NCI-H1092 (cell line): Measurements from ENCODE around the gene SSH3.

Source experiments
- DNase-seq: peaks from one replicate; lab custom pipeline; 2025; lab: John Stamatoyannopoulos, UW

Gene SSH3

GRCh38 chr11:67293090-67293489 lies 10.2 kb upstream of the SSH3 start:
- no peak for DNase-seq

GRCh38 chr11:67295846-67296245 lies 7.5 kb upstream of the SSH3 start:
- no peak for DNase-seq

GRCh38 chr11:67298786-67299185 lies 4.5 kb upstream of the SSH3 start:
- no peak for DNase-seq

GRCh38 chr11:67299471-67300191 lies 3.7 kb upstream of the SSH3 start:
- DNase-seq: no peak

- no peak for DNase-seq
These were observed 3.0 kb upstream of the SSH3 start for GRCh38 chr11:67300256-67300755.

- DNase-seq: no peak
These were observed 2.5 kb upstream of the SSH3 start for GRCh38 chr11:67300756-67301312.

GRCh38 chr11:67301313-67301921 lies 1.9 kb upstream of the SSH3 start:
- DNase-seq: no peak

- DNase-seq: no peak
These were observed 1.3 kb upstream of the SSH3 start for GRCh38 chr11:67301951-67302516.

GRCh38 chr11:67302571-67303131 lies 679 bp upstream of the SSH3 start:
- DNase-seq: no peak

GRCh38 chr11:67303835-67304411 lies 593 bp downstream of the SSH3 start:
- DNase-seq: no peak

- no peak for DNase-seq
These were observed 1.3 kb downstream of the SSH3 start for GRCh38 chr11:67304511-67305113.

- no peak for DNase-seq
These were observed 3.6 kb downstream of the SSH3 start for GRCh38 chr11:67306769-67307544.

- DNase-seq: no peak
These were observed 4.2 kb downstream of the SSH3 start for GRCh38 chr11:67307545-67308001.

GRCh38 chr11:67308031-67308866 lies 4.9 kb downstream of the SSH3 start:
- no peak for DNase-seq

GRCh38 chr11:67309166-67309565 lies 5.8 kb downstream of the SSH3 start:
- DNase-seq: no peak

- DNase-seq: no peak
These were observed 6.3 kb downstream of the SSH3 start for GRCh38 chr11:67309661-67310061.

- no peak for DNase-seq
These were observed 7.1 kb downstream of the SSH3 start for GRCh38 chr11:67310246-67311050.

- DNase-seq: no peak
These were observed 7.8 kb downstream of the SSH3 start for GRCh38 chr11:67311051-67311555.

GRCh38 chr11:67311556-67312082 lies 8.3 kb downstream of the SSH3 start:
- DNase-seq: no peak
